ENCODE data around the gene LUC7L. TPM values are rescaled to one million over a fixed set of nuclear protein-coding genes. Genes with fewer than 3 reads are reported as not detected.

Gene LUC7L
- total and polyA plus RNA-seq, 10 of the 15 experiments (the other 5 are each of a cell fraction or from before 2014, with no cell fraction given), result 2.3 to 59.6 (median 44.1) TPM

DNA sequence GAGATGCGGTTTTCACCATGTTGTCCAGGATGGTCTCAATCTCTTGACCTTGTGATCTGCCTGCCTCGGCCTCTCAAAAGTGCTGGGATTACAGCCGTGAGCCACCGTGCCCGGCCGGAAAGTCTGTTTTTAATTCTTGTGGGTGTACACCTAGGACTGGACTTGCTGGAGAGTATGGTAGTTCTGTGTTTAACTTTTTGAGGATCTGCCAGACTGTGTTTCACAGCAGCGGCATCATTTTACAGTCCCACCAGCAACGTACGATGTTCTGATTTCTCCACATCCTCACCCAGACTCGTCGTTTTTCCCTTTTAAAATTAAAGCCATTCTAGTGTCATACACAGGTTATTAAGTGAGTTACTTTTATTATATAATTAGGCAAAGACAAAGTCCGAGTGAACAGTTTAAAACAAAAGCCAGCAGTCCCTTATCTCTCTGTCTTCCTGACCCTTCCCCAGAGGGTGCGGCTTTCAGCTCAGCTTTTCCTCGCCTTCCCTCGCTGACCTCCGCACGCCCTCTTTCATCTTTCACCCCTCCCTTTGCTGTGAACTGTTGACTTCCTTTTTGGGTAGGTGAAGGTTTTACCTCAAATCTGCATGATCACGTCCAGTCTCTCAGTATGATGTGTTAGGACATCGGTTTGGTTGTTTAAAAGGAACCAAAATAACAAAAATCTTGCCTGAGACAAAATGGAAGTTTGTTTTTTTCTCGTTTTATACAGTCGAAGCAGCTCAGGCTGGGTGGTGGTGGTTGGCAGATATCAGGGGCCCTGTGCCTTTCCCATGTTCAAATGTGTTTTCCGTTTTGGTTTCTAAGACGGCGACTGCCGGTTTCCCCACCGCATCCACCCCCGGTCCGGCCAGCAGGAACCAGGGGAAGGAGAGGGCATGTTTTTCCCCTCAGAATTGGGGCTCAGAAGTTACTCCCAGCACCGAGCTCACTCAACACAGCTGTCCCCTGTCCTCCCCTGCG lies 23.4 kb upstream of the LUC7L start:
- Histone ChIP-seq H3K27me3 (replicated peaks in 1 of 2; ENCODE audit: control insufficient read depth in 2 of 2, insufficient read depth in 2 of 2, low read length in 1 of 2) (no peaks in the 10 kb centered on the region), H4K20me1 (ENCODE audit: control insufficient read depth, insufficient read depth) (no peaks in the 10 kb centered on the region), H3K4me3 (peak overlapping the region; percentile 45), H3K9ac (ENCODE audit: control insufficient read depth, insufficient read depth, low read length) (peak overlapping the region; percentile 64), H3K4me1 (ENCODE audit: control insufficient read depth, insufficient read depth, low read length) (peaks cover 4% of the 10 kb centered on the region; the same call in 1 of the 2 replicates), H3K27ac (ENCODE audit: control insufficient read depth, insufficient read depth) (peak overlapping the region; percentile 69), H3K4me2 (ENCODE audit: control insufficient read depth, insufficient read depth) (peak overlapping the region; percentile 85), H3K79me2 (ENCODE audit: control insufficient read depth, insufficient read depth, low read length) (no peaks in the 10 kb centered on the region), H2AFZ (ENCODE audit: control insufficient read depth, low read depth, low read length) (peak overlapping the region; percentile 81), H3K9me3 (replicated peaks; ENCODE audit: control insufficient read depth, insufficient read depth, low read length) (no peaks in the 10 kb centered on the region), H3K36me3 (ENCODE audit: control insufficient read depth in 2 of 2, insufficient read depth in 2 of 2, low read length in 1 of 2) (peaks cover 0 to 4% of the 10 kb centered on the region in 2 experiments; a peak in 2 of 4 replicates)
- 29% methylated on average over 30 of the region's 30 CpGs for WGBS (ENCODE audit: insufficient coverage, insufficient replicate concordance, low lambda C conversion rate, missing lambda C conversion rate)
- ATAC-seq, result peak; percentile 89
- peak; percentile 40 for DNase-seq (ENCODE audit: low read depth, low spot score)
- ChIA-PET CTCF (interaction anchor here (0.7 to 1.1 kb wide), 3 partner anchors 10 to 97 kb away, joined by 3 read pairs; no protein-coding TSS in a partner anchor), RAD21 (ENCODE audit: unreplicated experiment) (interaction anchor here (0.8 to 2.4 kb wide), 4 partner anchors 18 to 100 kb away, joined by 3 to 13 read pairs (median 5); partner anchors contain the start of genes FAM234A and LUC7L), SMC1A (ENCODE audit: uncharacterized antibody, unreplicated experiment) (interaction anchor here (0.9 to 1.3 kb wide), 4 partner anchors 10 to 24 kb away, joined by 5 to 8 read pairs (median 5); partner anchors contain the start of gene LUC7L), POLR2A (interaction anchor here (0.5 to 3.7 kb wide), 5 partner anchors 14 to 1902 kb away, joined by 3 to 26 read pairs (median 4); partner anchors contain the start of gene FAM234A)
- peak; percentile 90 for FAIRE-seq
- BruUV-seq (replicated peaks), result TSS peak; percentile 38
- in situ Hi-C loops (cut with MboI) (no loop called here), intact Hi-C loops (cut with micrococcal nuclease; ENCODE audit: unreplicated experiment) (loop anchor here (2.0 kb wide), 1 partner anchor 18 kb away; the partner anchor contains the start of gene FAM234A)
- TF ChIP-seq NBN (IDR thresholded peaks at IDR 0.05) (peak; percentile 62; the same call in 1 of the 2 replicates), NR2F1 (conservative IDR thresholded peaks at IDR 0.05) (peak; percentile 57; the same call in 1 of the 2 replicates), EED (IDR thresholded peaks at IDR 0.05; ENCODE audit: low read depth) (0 out of 2 replicates have a peak, but pooled peaks have one; percentile 36), SIN3A (IDR thresholded peaks at IDR 0.05; ENCODE audit: low read depth, low read length) (no peak), IKZF2 (IDR thresholded peaks at IDR 0.05) (peak; percentile 33 to 47; a peak in 3 of 4 replicates), SPI1 (IDR thresholded peaks at IDR 0.05; ENCODE audit: borderline replicate concordance, insufficient read depth, low read depth, low read length) (no peak; the same call in 1 of the 2 replicates)
- TF ChIP-seq, protein P1, sequence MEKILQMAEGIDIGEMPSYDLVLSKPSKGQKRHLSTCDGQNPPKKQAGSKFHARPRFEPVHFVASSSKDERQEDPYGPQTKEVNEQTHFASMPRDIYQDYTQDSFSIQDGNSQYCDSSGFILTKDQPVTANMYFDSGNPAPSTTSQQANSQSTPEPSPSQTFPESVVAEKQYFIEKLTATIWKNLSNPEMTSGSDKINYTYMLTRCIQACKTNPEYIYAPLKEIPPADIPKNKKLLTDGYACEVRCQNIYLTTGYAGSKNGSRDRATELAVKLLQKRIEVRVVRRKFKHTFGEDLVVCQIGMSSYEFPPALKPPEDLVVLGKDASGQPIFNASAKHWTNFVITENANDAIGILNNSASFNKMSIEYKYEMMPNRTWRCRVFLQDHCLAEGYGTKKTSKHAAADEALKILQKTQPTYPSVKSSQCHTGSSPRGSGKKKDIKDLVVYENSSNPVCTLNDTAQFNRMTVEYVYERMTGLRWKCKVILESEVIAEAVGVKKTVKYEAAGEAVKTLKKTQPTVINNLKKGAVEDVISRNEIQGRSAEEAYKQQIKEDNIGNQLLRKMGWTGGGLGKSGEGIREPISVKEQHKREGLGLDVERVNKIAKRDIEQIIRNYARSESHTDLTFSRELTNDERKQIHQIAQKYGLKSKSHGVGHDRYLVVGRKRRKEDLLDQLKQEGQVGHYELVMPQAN (conservative IDR thresholded peaks at IDR 0.05), result no peak
- TF ChIP-seq, protein P2, sequence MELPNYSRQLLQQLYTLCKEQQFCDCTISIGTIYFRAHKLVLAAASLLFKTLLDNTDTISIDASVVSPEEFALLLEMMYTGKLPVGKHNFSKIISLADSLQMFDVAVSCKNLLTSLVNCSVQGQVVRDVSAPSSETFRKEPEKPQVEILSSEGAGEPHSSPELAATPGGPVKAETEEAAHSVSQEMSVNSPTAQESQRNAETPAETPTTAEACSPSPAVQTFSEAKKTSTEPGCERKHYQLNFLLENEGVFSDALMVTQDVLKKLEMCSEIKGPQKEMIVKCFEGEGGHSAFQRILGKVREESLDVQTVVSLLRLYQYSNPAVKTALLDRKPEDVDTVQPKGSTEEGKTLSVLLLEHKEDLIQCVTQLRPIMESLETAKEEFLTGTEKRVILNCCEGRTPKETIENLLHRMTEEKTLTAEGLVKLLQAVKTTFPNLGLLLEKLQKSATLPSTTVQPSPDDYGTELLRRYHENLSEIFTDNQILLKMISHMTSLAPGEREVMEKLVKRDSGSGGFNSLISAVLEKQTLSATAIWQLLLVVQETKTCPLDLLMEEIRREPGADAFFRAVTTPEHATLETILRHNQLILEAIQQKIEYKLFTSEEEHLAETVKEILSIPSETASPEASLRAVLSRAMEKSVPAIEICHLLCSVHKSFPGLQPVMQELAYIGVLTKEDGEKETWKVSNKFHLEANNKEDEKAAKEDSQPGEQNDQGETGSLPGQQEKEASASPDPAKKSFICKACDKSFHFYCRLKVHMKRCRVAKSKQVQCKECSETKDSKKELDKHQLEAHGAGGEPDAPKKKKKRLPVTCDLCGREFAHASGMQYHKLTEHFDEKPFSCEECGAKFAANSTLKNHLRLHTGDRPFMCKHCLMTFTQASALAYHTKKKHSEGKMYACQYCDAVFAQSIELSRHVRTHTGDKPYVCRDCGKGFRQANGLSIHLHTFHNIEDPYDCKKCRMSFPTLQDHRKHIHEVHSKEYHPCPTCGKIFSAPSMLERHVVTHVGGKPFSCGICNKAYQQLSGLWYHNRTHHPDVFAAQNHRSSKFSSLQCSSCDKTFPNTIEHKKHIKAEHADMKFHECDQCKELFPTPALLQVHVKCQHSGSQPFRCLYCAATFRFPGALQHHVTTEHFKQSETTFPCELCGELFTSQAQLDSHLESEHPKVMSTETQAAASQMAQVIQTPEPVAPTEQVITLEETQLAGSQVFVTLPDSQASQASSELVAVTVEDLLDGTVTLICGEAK (IDR thresholded peaks at IDR 0.05; ENCODE audit: borderline replicate concordance), result no peak
- TF ChIP-seq, protein P3, sequence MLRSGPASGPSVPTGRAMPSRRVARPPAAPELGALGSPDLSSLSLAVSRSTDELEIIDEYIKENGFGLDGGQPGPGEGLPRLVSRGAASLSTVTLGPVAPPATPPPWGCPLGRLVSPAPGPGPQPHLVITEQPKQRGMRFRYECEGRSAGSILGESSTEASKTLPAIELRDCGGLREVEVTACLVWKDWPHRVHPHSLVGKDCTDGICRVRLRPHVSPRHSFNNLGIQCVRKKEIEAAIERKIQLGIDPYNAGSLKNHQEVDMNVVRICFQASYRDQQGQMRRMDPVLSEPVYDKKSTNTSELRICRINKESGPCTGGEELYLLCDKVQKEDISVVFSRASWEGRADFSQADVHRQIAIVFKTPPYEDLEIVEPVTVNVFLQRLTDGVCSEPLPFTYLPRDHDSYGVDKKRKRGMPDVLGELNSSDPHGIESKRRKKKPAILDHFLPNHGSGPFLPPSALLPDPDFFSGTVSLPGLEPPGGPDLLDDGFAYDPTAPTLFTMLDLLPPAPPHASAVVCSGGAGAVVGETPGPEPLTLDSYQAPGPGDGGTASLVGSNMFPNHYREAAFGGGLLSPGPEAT (IDR thresholded peaks at IDR 0.05; ENCODE audit: low read depth), result peak; percentile 39
- TF ChIP-seq, protein P4, sequence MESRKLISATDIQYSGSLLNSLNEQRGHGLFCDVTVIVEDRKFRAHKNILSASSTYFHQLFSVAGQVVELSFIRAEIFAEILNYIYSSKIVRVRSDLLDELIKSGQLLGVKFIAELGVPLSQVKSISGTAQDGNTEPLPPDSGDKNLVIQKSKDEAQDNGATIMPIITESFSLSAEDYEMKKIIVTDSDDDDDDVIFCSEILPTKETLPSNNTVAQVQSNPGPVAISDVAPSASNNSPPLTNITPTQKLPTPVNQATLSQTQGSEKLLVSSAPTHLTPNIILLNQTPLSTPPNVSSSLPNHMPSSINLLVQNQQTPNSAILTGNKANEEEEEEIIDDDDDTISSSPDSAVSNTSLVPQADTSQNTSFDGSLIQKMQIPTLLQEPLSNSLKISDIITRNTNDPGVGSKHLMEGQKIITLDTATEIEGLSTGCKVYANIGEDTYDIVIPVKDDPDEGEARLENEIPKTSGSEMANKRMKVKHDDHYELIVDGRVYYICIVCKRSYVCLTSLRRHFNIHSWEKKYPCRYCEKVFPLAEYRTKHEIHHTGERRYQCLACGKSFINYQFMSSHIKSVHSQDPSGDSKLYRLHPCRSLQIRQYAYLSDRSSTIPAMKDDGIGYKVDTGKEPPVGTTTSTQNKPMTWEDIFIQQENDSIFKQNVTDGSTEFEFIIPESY (IDR thresholded peaks at IDR 0.05), result no peak
